D721Med (cell line): ENCODE results near the gene TMEM30A.

ENCODE experiments used
- DNase-seq: peaks from one replicate; pipeline ENCODE4 v3.0.0; 2011; ENCODE audit warnings: low spot score; ENCODE audit not compliant: insufficient read length
- FAIRE-seq: peaks from 2 replicates; lab custom pipeline; 2011; peaks lifted over from hg19 to GRCh38; lab: Jason Lieb, UNC
- TF ChIP-seq, protein P1 (sequence below): IDR thresholded peaks from 2 replicates; pipeline ENCODE4 v1.5.1; 2012; ENCODE audit warnings: mild to moderate bottlenecking, control low read depth; ENCODE audit not compliant: insufficient read depth; ENCODE audit errors: missing control alignments

Gene TMEM30A

DNA sequence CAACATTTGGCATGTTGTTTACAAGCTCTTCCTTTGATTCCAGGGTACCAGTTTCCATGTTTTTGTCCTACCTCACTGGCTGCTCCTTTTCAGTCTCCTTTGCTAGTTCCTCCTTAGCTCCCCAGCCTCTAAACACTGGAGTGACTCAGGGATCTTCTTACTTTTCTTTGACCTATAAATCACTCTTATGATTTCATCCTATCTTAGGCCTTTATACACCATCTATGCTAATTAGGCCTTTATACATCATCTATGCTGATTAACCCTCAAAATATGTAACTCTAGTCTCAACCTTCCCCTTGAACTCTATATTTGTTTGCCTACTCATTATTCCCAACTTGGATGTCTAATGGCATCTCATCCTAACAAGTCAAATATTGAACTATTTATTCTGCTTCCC is 9.5 kb downstream of the TMEM30A start:
- FAIRE-seq = no peak
- TF ChIP-seq, protein P1, sequence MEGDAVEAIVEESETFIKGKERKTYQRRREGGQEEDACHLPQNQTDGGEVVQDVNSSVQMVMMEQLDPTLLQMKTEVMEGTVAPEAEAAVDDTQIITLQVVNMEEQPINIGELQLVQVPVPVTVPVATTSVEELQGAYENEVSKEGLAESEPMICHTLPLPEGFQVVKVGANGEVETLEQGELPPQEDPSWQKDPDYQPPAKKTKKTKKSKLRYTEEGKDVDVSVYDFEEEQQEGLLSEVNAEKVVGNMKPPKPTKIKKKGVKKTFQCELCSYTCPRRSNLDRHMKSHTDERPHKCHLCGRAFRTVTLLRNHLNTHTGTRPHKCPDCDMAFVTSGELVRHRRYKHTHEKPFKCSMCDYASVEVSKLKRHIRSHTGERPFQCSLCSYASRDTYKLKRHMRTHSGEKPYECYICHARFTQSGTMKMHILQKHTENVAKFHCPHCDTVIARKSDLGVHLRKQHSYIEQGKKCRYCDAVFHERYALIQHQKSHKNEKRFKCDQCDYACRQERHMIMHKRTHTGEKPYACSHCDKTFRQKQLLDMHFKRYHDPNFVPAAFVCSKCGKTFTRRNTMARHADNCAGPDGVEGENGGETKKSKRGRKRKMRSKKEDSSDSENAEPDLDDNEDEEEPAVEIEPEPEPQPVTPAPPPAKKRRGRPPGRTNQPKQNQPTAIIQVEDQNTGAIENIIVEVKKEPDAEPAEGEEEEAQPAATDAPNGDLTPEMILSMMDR = no peak
- no peak for DNase-seq

DNA sequence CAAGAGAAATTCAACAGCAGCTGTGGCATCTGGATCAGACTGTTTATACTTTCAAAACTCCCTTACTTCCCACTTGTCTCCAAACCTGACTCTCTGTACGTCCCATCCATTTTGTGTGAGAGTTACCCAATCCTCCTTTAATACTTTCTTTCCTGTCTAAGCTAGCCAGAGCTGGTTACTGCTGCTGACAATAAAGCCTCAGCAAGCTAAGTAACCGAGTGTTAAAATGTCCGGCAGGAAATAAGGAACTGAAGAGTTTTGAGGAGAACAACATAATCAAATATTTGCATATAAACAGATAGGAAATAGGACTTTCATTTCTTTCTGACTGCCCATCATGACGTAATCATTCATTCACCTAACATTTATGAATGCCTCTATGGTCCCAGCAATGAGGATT is 11.6 kb downstream of the TMEM30A start:
- DNase-seq = no peak
- peak; percentile 16 for FAIRE-seq
- TF ChIP-seq, protein P1 = no peak

DNA sequence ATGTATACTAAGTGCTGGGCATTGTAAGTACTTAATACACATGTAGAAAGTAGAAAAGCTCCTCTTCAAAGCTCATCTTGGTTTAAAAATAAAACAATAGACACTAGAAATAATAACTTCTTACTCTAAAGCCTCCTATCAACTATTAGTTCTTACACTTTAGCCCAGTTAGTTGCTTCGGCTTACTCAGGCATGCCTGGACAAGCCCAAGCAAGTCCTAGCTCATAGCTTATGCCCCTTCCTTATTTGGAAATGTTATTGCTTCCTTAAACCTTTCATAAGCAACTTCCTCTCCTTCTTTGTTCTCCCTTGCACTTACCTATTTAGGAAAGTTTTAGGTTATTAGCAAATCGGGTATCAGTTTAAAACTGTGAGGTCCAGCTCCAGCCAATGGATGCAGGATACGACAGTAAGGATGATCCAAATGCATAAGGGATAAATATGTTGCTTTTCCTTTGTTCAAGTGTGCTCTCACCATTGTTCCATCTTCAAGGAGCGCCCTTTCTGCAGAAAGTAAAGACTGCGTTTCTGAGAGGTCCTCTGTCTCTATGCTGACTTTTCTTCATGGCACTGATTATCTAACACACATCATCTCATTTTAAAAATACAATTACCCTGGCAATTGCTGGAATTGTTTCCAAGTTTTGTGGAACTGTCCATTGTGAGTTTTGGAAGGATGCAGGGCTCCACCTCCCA is 12.3 kb downstream of the TMEM30A start:
- TF ChIP-seq, protein P1 = no peak
- no peak for DNase-seq

DNA sequence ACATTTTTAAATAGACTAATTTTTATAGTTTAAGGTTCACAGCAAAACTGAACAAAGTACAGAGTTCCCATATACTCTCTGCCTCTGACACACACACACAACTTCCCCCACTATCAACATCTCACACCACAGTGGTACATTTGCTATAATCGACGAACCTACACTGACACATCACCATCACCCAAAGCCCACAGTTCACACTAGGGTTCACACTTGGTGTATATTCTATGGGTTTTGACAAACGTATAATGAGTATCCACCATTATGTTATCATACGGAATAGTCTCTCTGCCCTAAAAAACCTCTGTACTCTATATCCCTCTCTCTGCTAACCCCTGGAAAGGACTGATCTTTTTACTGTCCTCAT is 15.6 kb downstream of the TMEM30A start:
- TF ChIP-seq, protein P1 = no peak
- DNase-seq (no peak), FAIRE-seq (no peak)

More for the DNA sequence above, 12.3 kb downstream of the TMEM30A start:
- no peak for FAIRE-seq

DNA sequence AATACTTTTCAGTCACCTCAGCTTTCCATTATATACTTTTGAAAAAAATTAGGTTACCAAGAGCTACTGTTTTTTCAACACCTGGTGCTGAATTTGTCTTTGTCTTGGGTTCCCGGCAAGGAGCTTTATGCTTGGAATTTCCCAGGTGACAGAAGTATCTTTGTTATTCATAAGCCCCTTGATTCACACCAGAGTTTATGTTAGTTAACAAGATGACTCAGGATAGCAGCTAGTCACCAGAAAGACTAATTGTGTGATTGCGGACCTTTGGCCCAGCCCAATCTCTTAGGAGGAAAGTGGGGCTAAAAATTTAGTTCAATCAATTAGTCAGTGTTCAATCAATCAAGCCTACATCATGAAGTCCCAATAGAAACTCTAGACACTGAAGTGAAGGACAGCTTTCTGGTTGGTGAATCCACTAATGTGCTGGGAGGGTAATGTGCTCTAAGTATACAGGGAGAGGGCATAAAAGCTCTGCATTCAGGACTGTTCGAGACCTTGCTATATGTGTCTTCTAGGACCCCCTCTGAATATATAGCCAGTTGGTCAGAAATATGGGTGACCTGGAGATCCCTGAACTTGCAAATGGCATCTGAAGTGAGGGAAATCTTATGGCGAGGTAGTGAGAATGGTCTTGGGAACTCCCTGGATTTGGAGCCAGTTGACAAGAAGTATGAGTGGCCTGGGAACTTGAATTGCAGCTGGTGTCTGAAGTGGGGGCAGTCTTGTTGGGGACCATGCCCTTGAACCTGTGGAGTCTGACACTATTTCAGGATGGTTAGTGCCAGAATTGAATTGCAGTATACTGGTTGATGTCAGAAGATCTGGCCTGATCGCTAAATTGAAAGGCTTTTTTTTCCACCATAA is 16.2 kb downstream of the TMEM30A start:
- FAIRE-seq = no peak
- DNase-seq = no peak
- TF ChIP-seq, protein P1 = no peak

DNA sequence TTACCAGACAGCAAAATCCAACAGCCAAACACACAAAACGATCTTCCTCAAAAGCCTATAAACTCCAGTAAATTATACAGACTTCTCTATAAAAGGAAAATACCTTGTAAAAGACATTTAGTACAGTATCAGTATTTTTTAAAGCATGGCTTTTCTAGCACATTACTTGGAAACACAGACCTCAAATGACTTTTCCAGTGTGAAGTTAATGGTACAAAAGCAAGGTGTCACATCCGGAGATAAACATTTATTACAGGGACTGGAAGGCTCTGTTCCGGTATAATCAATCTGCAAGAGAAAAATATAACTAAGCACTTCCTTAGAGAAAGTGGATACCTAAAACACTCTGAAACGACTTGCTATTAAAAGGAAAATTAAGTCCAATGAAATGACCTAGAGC is 17.1 kb downstream of the TMEM30A start:
- FAIRE-seq (no peak), DNase-seq (no peak)

More for the DNA sequence above, 17.1 kb downstream of the TMEM30A start:
- TF ChIP-seq, protein P1 = no peak
